Measurements from ENCODE around the gene SIRPA. TPM values are rescaled to one million over a fixed set of nuclear protein-coding genes. Genes with fewer than 3 reads are reported as not detected.

The SIRPA gene
- total RNA-seq, 2 experiments from 2014 or later = 0.60 to 0.64 TPM

- Histone ChIP-seq H3K36me3 (ENCODE audit: insufficient read depth, low read length) (no peaks in the 10 kb centered on the region), H3K4me3 (ENCODE audit: low read length) (no peak overlapping the region), H3K4me1 (ENCODE audit: insufficient read depth, low read length) (no peaks in the 10 kb centered on the region), H3K27ac (ENCODE audit: low read depth in 1 of 2, low read length in 2 of 2) (no peak overlapping the region), H3K27me3 (ENCODE audit: control insufficient read depth in 1 of 2, insufficient read depth in 2 of 2, low read length in 2 of 2) (peaks cover 0 to 9% of the 10 kb centered on the region in 2 experiments), H3K9me3 (ENCODE audit: control insufficient read depth in 1 of 2, insufficient read depth in 1 of 2, low read length in 2 of 2) (peaks cover 0 to 5% of the 10 kb centered on the region in 2 experiments)
- CTCF ChIA-PET = no interaction called here
- no peak overlapping the region for H3K27ac Mint-ChIP-seq
- DNase-seq (no peak), ATAC-seq (ENCODE audit: poor library complexity) (no peak)
- H3K9me3 Mint-ChIP-seq = no peaks in the 10 kb centered on the region
- H3K4me1 Mint-ChIP-seq (ENCODE audit: low read depth) = no peaks in the 10 kb centered on the region
- peaks cover 44% of the 10 kb centered on the region for H3K27me3 Mint-ChIP-seq
- TF ChIP-seq CTCF (IDR thresholded peaks at IDR 0.05) = no peak
- H3K4me3 Mint-ChIP-seq = no peak overlapping the region
- intact Hi-C loops (cut with DNase I, micrococcal nuclease) = no loop called here
- no peaks in the 10 kb centered on the region for H3K36me3 Mint-ChIP-seq (ENCODE audit: low read depth)
- POLR2A ChIA-PET = no interaction called here
Observed at GRCh38 chr20:1868856-1869255, 26.4 kb upstream of the SIRPA start.

- no peak for ATAC-seq (ENCODE audit: poor library complexity)
- ChIA-PET POLR2A (no interaction called here), CTCF (no interaction called here)
- no peak overlapping the region for H3K4me3 Mint-ChIP-seq
- H3K36me3 Mint-ChIP-seq (ENCODE audit: low read depth) = no peaks in the 10 kb centered on the region
- H3K4me3 ChIP-seq (ENCODE audit: low read length) = no peak overlapping the region
- H3K27ac Mint-ChIP-seq = no peak overlapping the region
- no peaks in the 10 kb centered on the region for H3K4me1 ChIP-seq (ENCODE audit: insufficient read depth, low read length)
- no peaks in the 10 kb centered on the region for H3K4me1 Mint-ChIP-seq (ENCODE audit: low read depth)
- H3K27me3 ChIP-seq (ENCODE audit: control insufficient read depth in 1 of 2, insufficient read depth in 2 of 2, low read length in 2 of 2) = peaks cover 0 to 9% of the 10 kb centered on the region in 2 experiments
- peaks cover 48% of the 10 kb centered on the region for H3K27me3 Mint-ChIP-seq
- no peak overlapping the region for H3K27ac ChIP-seq (ENCODE audit: low read depth in 1 of 2, low read length in 2 of 2)
- no peaks in the 10 kb centered on the region for H3K9me3 Mint-ChIP-seq
- TF ChIP-seq CTCF (IDR thresholded peaks at IDR 0.05) = no peak
- peaks cover 0 to 5% of the 10 kb centered on the region in 2 experiments for H3K9me3 ChIP-seq (ENCODE audit: control insufficient read depth in 1 of 2, insufficient read depth in 1 of 2, low read length in 2 of 2)
- intact Hi-C loops (cut with DNase I, micrococcal nuclease) = no loop called here
- H3K36me3 ChIP-seq (ENCODE audit: insufficient read depth, low read length) = no peaks in the 10 kb centered on the region
- DNase-seq = no peak
Observed at GRCh38 chr20:1870323-1870722, 24.9 kb upstream of the SIRPA start.

- no peaks in the 10 kb centered on the region for H3K36me3 Mint-ChIP-seq (ENCODE audit: low read depth)
- Histone ChIP-seq H3K27me3 (ENCODE audit: control insufficient read depth in 1 of 2, insufficient read depth in 2 of 2, low read length in 2 of 2) (peaks cover 0 to 9% of the 10 kb centered on the region in 2 experiments), H3K9me3 (ENCODE audit: control insufficient read depth in 1 of 2, insufficient read depth in 1 of 2, low read length in 2 of 2) (peaks cover 0 to 5% of the 10 kb centered on the region in 2 experiments), H3K27ac (ENCODE audit: low read depth in 1 of 2, low read length in 2 of 2) (no peak overlapping the region), H3K4me1 (ENCODE audit: insufficient read depth, low read length) (no peaks in the 10 kb centered on the region), H3K36me3 (ENCODE audit: insufficient read depth, low read length) (no peaks in the 10 kb centered on the region), H3K4me3 (ENCODE audit: low read length) (no peak overlapping the region)
- TF ChIP-seq CTCF (IDR thresholded peaks at IDR 0.05) = no peak
- peaks cover 48% of the 10 kb centered on the region for H3K27me3 Mint-ChIP-seq
- no peak overlapping the region for H3K4me3 Mint-ChIP-seq
- intact Hi-C loops (cut with DNase I, micrococcal nuclease) = no loop called here
- H3K9me3 Mint-ChIP-seq = no peaks in the 10 kb centered on the region
- ChIA-PET CTCF (no interaction called here), POLR2A (no interaction called here)
- DNase-seq (peak in 3 of 14 experiments; percentile 8 to 43 (median 39)), ATAC-seq (ENCODE audit: poor library complexity) (no peak)
- no peaks in the 10 kb centered on the region for H3K4me1 Mint-ChIP-seq (ENCODE audit: low read depth)
- no peak overlapping the region for H3K27ac Mint-ChIP-seq
Observed at GRCh38 chr20:1870792-1871550, 24.2 kb upstream of the SIRPA start.
